ENCODE measurements around the gene OMG.
"Not testable (repeated sequence)": the region's sequence is repeated elsewhere in the genome, so short reads cannot be mapped to it uniquely, and the experiment has no call there.

OMG gene

GRCh38 chr17:31262923-31263322 lies 34.1 kb downstream of the OMG start:
- DNase-seq (ENCODE audit: low read depth, low spot score) = not testable (repeated sequence)

- no peak for DNase-seq (ENCODE audit: low read depth, low spot score)
These were observed 35.4 kb downstream of the OMG start for GRCh38 chr17:31261601-31262000.

GRCh38 chr17:31260151-31260550 lies 36.9 kb downstream of the OMG start:
- no peak for DNase-seq (ENCODE audit: low read depth, low spot score)

- no peak for DNase-seq (ENCODE audit: low read depth, low spot score)
These were observed 40.1 kb downstream of the OMG start for GRCh38 chr17:31256936-31257335.

GRCh38 chr17:31254654-31255053 lies 42.4 kb downstream of the OMG start:
- DNase-seq (ENCODE audit: low read depth, low spot score) = no peak

GRCh38 chr17:31252741-31253140 lies 44.3 kb downstream of the OMG start:
- no peak for DNase-seq (ENCODE audit: low read depth, low spot score)

GRCh38 chr17:31251970-31252328 lies 45.1 kb downstream of the OMG start:
- DNase-seq (ENCODE audit: low read depth, low spot score) = no peak

- peak; percentile 10 for DNase-seq (ENCODE audit: low read depth, low spot score)
These were observed 45.7 kb downstream of the OMG start for GRCh38 chr17:31251105-31251969.

GRCh38 chr17:31250229-31250628 lies 46.8 kb downstream of the OMG start:
- no peak for DNase-seq (ENCODE audit: low read depth, low spot score)

GRCh38 chr17:31249835-31250141 lies 47.3 kb downstream of the OMG start:
- DNase-seq (ENCODE audit: low read depth, low spot score) = no peak

- DNase-seq (ENCODE audit: low read depth, low spot score) = no peak
These were observed 47.8 kb downstream of the OMG start for GRCh38 chr17:31248986-31249834.

All from ELF-1 (cell line).